Stimulated activated naive CD4-positive, alpha-beta T cell (primary cell): Measurements from ENCODE around the gene NEURL2.

Experiments used
- DNase-seq, 6 experiments: peaks; one replicate each; lab custom pipeline; 2025; lab: John Stamatoyannopoulos, UW

The NEURL2 gene

GRCh38 chr20:45873409-45874103 is 17.5 kb downstream of the NEURL2 start:
- DNase-seq: no peak

GRCh38 chr20:45872626-45873025 is 18.4 kb downstream of the NEURL2 start:
- no peak for DNase-seq

- no peak for DNase-seq
These were observed 23.2 kb downstream of the NEURL2 start for GRCh38 chr20:45867819-45868176.

GRCh38 chr20:45867136-45867818 is 23.7 kb downstream of the NEURL2 start:
- DNase-seq: no peak

- no peak for DNase-seq
These were observed 24.6 kb downstream of the NEURL2 start for GRCh38 chr20:45866454-45866853.

- DNase-seq: no peak
These were observed 27.2 kb downstream of the NEURL2 start for GRCh38 chr20:45863543-45864470.

GRCh38 chr20:45861221-45862075 is 29.6 kb downstream of the NEURL2 start:
- no peak for DNase-seq

- DNase-seq: no peak
These were observed 30.3 kb downstream of the NEURL2 start for GRCh38 chr20:45860560-45861220.

- DNase-seq: no peak
These were observed 31.1 kb downstream of the NEURL2 start for GRCh38 chr20:45859916-45860315.

- peak in 1 of 6 experiments; percentile 52 for DNase-seq
These were observed 33.2 kb downstream of the NEURL2 start for GRCh38 chr20:45857882-45858216.

GRCh38 chr20:45857114-45857881 is 33.7 kb downstream of the NEURL2 start, which contains the start of the genes ACOT8 and ZSWIM3:
Gene ACOT8 (minus strand): TSS chr20:45857392. CDS start chr20:45857315, 77 bp downstream.
Gene ZSWIM3 (plus strand): TSS chr20:45857614. CDS start chr20:45857826, 212 bp downstream.
- peak; percentile 72 to 98 (median 94) for DNase-seq

GRCh38 chr20:45853484-45853883 is 37.5 kb downstream of the NEURL2 start:
- DNase-seq: no peak

GRCh38 chr20:45852326-45852725 is 38.7 kb downstream of the NEURL2 start:
- no peak for DNase-seq

- no peak for DNase-seq
These were observed 39.5 kb downstream of the NEURL2 start for GRCh38 chr20:45851501-45851900.

- DNase-seq: no peak
These were observed 40.1 kb downstream of the NEURL2 start for GRCh38 chr20:45850926-45851325.

- DNase-seq: no peak
These were observed 40.8 kb downstream of the NEURL2 start for GRCh38 chr20:45850238-45850637.

- DNase-seq: no peak
These were observed 41.9 kb downstream of the NEURL2 start for GRCh38 chr20:45848969-45849582.

GRCh38 chr20:45848421-45848820 is 42.6 kb downstream of the NEURL2 start:
- no peak for DNase-seq

- DNase-seq: no peak
These were observed 45.6 kb downstream of the NEURL2 start for GRCh38 chr20:45845452-45845851.

- no peak for DNase-seq
These were observed 47.5 kb downstream of the NEURL2 start for GRCh38 chr20:45843506-45843905.
